Karpas-422 (cell line): ENCODE results near the gene ARID1B. TPM values are rescaled to one million over a fixed set of nuclear protein-coding genes. Genes with fewer than 3 reads are reported as not detected.

Experiments used
- DNase-seq: peaks from one replicate; pipeline ENCODE4 v3.0.0-alpha.2; 2015
- H2AFZ ChIP-seq: fragments of 200-600 bp; sonication (generic); 2 replicates; pipeline ENCODE4 v1.6.1; 2014; ENCODE audit warnings: antibody characterized with exemption, low read length, mixed read lengths
- H3K27ac ChIP-seq: fragments of 200-600 bp; sonication (generic); 2 replicates; pipeline ENCODE4 v1.5.1; 2014; ENCODE audit warnings: mild to moderate bottlenecking, low read length, moderate library complexity
- H3K27me3 ChIP-seq: fragments of 200-600 bp; sonication (generic); 2 replicates; pipeline ENCODE4 v1.6.1; 2014; ENCODE audit warnings: low read length, mixed read lengths
- H3K36me3 ChIP-seq: fragments of 200-600 bp; sonication (generic); 2 replicates; pipeline ENCODE4 v1.6.1; 2014; ENCODE audit warnings: low read length, mixed read lengths; ENCODE audit not compliant: insufficient read depth
- H3K4me1 ChIP-seq: fragments of 200-600 bp; sonication (generic); 2 replicates; pipeline ENCODE4 v1.6.1; 2014; ENCODE audit warnings: mild to moderate bottlenecking, low read length, mixed read lengths
- H3K4me2 ChIP-seq: fragments of 200-600 bp; sonication (generic); 2 replicates; pipeline ENCODE4 v1.6.1; 2014; ENCODE audit warnings: low read length, low read depth, mild to moderate bottlenecking; ENCODE audit not compliant: poor library complexity, severe bottlenecking
- H3K4me3 ChIP-seq: fragments of 200-600 bp; sonication (generic); 2 replicates; pipeline ENCODE4 v1.5.1; 2014; ENCODE audit warnings: mild to moderate bottlenecking, antibody characterized with exemption, low read length, mixed read lengths
- H3K79me2 ChIP-seq: fragments of 200-600 bp; sonication (generic); 2 replicates; pipeline ENCODE4 v1.6.1; 2014; ENCODE audit warnings: mild to moderate bottlenecking, low read length, mixed read lengths
- H3K9ac ChIP-seq: fragments of 200-600 bp; sonication (generic); 2 replicates; pipeline ENCODE4 v1.6.0; 2014; ENCODE audit warnings: low read length
- H3K9me2 ChIP-seq: fragments of 200-600 bp; sonication (generic), shearing (Covaris generic); replicated peaks from 2 replicates; pipeline ENCODE4 v1.6.0; 2014; ENCODE audit warnings: mild to moderate bottlenecking, low read length, moderate library complexity; ENCODE audit not compliant: insufficient read depth
- H3K9me3 ChIP-seq: fragments of 300-700, 200-600 bp; sonication (generic); 2 replicates; pipeline ENCODE4 v1.6.1; 2014; ENCODE audit warnings: low read length, mixed read lengths
- H4K20me1 ChIP-seq: fragments of 200-600 bp; sonication (generic); 2 replicates; pipeline ENCODE4 v1.6.1; 2014; ENCODE audit warnings: mild to moderate bottlenecking, antibody characterized with exemption, low read length, low read depth; ENCODE audit not compliant: insufficient read depth
- total RNA-seq: library from RNA; depleted of rRNA; stranded (reverse); fragments of >200 nt; shearing (Covaris generic); gene quantifications from 2 replicates; pipeline ENCODE4 v1.2.3, GENCODE V29; 2014; ENCODE audit warnings: low replicate concordance

The ARID1B gene
- total RNA-seq, 1 experiment from 2014 or later, result 174 TPM

DNA sequence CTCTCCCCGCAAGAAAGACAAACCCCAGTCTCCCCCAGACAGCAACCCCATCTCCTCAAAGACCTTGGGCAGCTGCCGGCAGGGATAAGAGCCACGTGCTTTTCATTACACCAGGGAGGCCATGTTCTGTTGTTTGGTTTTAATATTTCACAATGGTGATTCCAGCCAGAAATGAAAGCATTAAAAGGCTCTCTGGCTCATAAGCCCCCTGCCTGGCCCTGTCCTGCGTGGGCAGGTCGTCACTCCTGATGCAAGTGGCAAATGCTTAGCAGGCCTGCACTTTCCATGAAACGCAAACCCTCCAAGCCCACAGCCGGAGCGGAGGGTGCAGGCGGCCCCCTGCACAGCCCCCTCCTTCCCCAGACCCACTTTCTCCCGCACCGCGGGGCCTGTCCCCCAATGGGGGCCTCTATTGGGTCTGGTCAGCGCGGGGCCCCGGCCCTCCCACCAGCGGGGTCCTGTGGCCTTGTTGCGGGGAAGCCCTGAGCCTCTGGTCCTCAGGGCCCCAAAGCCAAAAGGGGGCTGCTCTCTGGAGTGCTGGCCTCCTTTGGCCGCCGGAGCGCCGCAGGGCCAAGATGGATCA lies 469.0 kb downstream of the ARID1B start:
- no peak for DNase-seq
- Histone ChIP-seq H3K79me2 (no peaks in the 10 kb centered on the region), H2AFZ (no peak overlapping the region), H3K4me3 (no peak overlapping the region), H3K4me1 (peaks cover 21% of the 10 kb centered on the region), H3K9ac (no peak overlapping the region), H3K9me3 (peaks cover 9% of the 10 kb centered on the region; the same call in 1 of the 2 replicates), H4K20me1 (no peaks in the 10 kb centered on the region), H3K4me2 (no peak overlapping the region), H3K36me3 (peaks cover 21% of the 10 kb centered on the region), H3K27ac (no peak overlapping the region), H3K27me3 (no peaks in the 10 kb centered on the region), H3K9me2 (no peaks in the 10 kb centered on the region)

DNA sequence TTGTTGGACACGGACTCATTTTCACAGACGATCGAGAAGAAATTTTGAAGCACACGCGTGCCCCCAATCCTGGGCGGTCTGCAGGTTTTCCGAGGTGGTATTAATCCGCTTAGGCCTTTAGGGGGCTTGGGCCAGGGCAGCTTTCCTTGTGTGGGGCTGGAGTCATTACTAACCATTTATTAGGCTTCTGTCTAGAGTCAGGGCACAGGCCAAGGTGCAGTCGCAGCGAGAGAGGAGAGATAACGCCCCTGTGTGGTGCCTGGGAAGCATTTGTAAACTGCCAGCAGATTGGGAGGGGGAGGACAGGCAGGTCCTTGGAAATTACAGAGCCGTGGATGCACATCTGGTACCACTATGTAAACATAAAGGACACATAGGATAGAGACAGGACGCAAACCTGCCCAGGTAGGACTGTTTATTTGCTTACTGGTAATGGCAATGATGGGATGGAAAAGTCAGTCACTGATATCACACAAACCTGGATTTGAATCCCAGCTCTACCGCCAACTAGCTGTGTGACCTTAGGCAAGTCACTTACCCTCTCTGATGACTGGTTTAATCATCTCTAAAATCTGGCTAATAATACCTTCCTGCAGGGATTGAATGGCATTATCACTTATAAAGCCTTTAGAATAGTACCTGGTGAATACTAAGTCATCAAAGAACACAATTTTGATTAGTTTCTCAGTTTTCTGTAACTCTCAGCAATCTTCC lies 469.8 kb downstream of the ARID1B start:
- Histone ChIP-seq H4K20me1 (no peaks in the 10 kb centered on the region), H3K4me3 (no peak overlapping the region), H3K27me3 (no peaks in the 10 kb centered on the region)

DNA sequence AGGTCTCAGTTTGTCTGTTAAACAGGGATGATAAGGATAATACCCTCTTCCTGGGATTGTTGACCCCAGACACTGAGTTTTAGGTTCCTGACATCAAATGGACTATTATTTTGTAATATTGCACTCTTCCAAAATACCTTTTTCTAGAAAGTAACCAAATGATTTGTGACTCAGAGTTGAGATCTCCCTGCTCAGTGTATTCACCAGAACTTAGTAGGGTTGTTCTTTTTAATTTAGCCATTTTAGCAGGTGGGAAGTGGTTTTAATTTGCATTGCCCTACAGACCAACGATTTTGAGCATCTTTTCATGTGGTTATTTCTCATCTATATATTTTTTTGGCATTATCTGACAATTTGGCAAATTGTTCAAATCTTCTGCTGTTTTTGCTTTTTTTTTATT lies 471.1 kb downstream of the ARID1B start:
- H3K79me2 ChIP-seq, result no peaks in the 10 kb centered on the region
- H3K9me2 ChIP-seq, result no peaks in the 10 kb centered on the region
- H3K4me2 ChIP-seq, result no peak overlapping the region
- no peak overlapping the region for H3K27ac ChIP-seq
- H3K36me3 ChIP-seq, result peaks cover 17% of the 10 kb centered on the region
- H4K20me1 ChIP-seq, result no peaks in the 10 kb centered on the region
- no peak overlapping the region for H2AFZ ChIP-seq
- H3K4me3 ChIP-seq, result no peak overlapping the region
- no peak overlapping the region for H3K9ac ChIP-seq
- no peak for DNase-seq
- no peaks in the 10 kb centered on the region for H3K27me3 ChIP-seq
- H3K4me1 ChIP-seq, result peaks cover 26% of the 10 kb centered on the region
- peaks cover 9% of the 10 kb centered on the region; the same call in 1 of the 2 replicates for H3K9me3 ChIP-seq

More for the DNA sequence above, 469.8 kb downstream of the ARID1B start:
- H3K9ac ChIP-seq, result no peak overlapping the region
- H3K4me1 ChIP-seq, result peaks cover 26% of the 10 kb centered on the region
- peaks cover 9% of the 10 kb centered on the region; the same call in 1 of the 2 replicates for H3K9me3 ChIP-seq
- no peaks in the 10 kb centered on the region for H3K9me2 ChIP-seq
- H3K4me2 ChIP-seq, result no peak overlapping the region
- peaks cover 21% of the 10 kb centered on the region for H3K36me3 ChIP-seq
- DNase-seq, result no peak
- no peak overlapping the region for H2AFZ ChIP-seq
- no peaks in the 10 kb centered on the region for H3K79me2 ChIP-seq
- no peak overlapping the region for H3K27ac ChIP-seq

DNA sequence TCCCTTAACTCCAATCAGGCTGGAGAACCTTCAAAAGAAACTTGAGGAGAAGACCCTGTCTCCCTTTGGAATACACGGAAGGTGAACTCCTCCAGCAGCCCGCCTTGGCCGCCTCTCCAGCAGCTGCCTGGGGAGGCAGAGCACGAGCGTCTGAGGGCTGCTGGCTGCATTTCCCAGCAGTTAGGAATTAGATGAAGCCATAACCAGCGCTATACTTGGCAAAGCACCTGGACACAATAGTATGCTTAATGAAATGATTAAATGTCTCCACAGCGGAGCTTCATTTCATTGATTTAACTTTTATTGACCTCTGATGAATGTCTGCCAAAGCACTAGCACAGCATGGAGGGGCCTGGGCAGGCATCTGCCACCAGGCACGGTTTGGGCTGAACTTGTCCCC lies 472.6 kb downstream of the ARID1B start:
- H3K9me3 ChIP-seq, result peaks cover 9% of the 10 kb centered on the region; the same call in 1 of the 2 replicates
- peaks cover 12% of the 10 kb centered on the region for H3K36me3 ChIP-seq
- H3K9ac ChIP-seq, result no peak overlapping the region
- no peak overlapping the region for H3K4me3 ChIP-seq
- H3K79me2 ChIP-seq, result no peaks in the 10 kb centered on the region
- no peak overlapping the region for H3K4me2 ChIP-seq
- DNase-seq, result no peak
- peaks cover 12% of the 10 kb centered on the region for H3K4me1 ChIP-seq
- no peaks in the 10 kb centered on the region for H3K27me3 ChIP-seq
- no peaks in the 10 kb centered on the region for H4K20me1 ChIP-seq
- no peak overlapping the region for H3K27ac ChIP-seq
- no peaks in the 10 kb centered on the region for H3K9me2 ChIP-seq
- no peak overlapping the region for H2AFZ ChIP-seq

DNA sequence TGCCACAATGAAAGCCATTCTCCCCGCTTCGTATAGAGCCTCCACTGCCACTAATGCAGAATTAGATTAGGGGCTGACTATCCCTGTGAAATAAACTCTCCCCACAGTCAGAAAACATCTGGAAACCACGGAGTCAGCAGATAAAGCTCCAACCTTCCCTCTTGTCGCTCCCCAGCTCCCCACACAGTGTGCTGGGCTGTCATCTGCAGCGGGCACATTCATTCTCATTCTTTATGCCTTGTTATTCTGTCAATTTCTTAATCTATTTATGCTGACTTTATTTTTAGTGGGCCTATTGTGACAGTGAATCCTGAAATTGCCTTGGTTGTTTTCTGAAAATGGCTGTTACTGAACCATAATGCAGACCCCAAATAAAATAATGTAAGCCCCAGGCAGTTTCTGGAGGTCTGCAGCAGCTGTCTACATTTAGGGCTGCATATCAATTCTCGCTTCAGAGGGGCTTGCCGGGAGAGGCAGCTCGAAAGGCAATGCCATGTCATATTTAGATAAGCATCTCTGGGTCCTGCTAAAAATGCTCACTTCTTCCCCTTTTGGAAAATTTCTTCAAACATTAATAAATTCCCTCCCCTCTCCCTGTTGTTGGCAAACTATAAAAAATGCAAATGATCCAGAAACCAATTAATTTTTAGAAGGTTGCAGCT lies 474.5 kb downstream of the ARID1B start:
- H2AFZ ChIP-seq, result no peak overlapping the region
- no peak for DNase-seq
- no peaks in the 10 kb centered on the region for H3K9me2 ChIP-seq
- no peak overlapping the region for H3K4me3 ChIP-seq
- H3K9me3 ChIP-seq, result peaks cover 9% of the 10 kb centered on the region; the same call in 1 of the 2 replicates
- H3K36me3 ChIP-seq, result peaks cover 12% of the 10 kb centered on the region
- H4K20me1 ChIP-seq, result no peaks in the 10 kb centered on the region
- peaks cover 5% of the 10 kb centered on the region; the same call in 1 of the 2 replicates for H3K4me1 ChIP-seq
- H3K4me2 ChIP-seq, result no peak overlapping the region
- no peaks in the 10 kb centered on the region for H3K79me2 ChIP-seq
- no peak overlapping the region for H3K27ac ChIP-seq
- H3K9ac ChIP-seq, result no peak overlapping the region
- H3K27me3 ChIP-seq, result no peaks in the 10 kb centered on the region

- Histone ChIP-seq H2AFZ (no peak overlapping the region), H3K4me1 (peaks cover 5% of the 10 kb centered on the region; the same call in 1 of the 2 replicates), H3K27me3 (no peaks in the 10 kb centered on the region), H3K4me3 (no peak overlapping the region), H3K36me3 (peaks cover 8% of the 10 kb centered on the region), H3K9ac (no peak overlapping the region), H3K79me2 (no peaks in the 10 kb centered on the region), H4K20me1 (no peaks in the 10 kb centered on the region), H3K9me2 (no peaks in the 10 kb centered on the region), H3K27ac (no peak overlapping the region), H3K9me3 (peaks cover 4% of the 10 kb centered on the region; the same call in 1 of the 2 replicates), H3K4me2 (no peak overlapping the region)
- no peak for DNase-seq
Measured at GRCh38 chr6:157253017-157253416, 475.8 kb downstream of the ARID1B start.

- Histone ChIP-seq H3K9me2 (no peaks in the 10 kb centered on the region), H4K20me1 (no peaks in the 10 kb centered on the region), H3K36me3 (peaks cover 1% of the 10 kb centered on the region; the same call in 1 of the 2 replicates), H3K79me2 (no peaks in the 10 kb centered on the region), H3K4me1 (peaks cover 5% of the 10 kb centered on the region; the same call in 1 of the 2 replicates), H2AFZ (no peak overlapping the region), H3K27ac (no peak overlapping the region), H3K9ac (no peak overlapping the region), H3K4me3 (no peak overlapping the region), H3K9me3 (no peaks in the 10 kb centered on the region), H3K4me2 (no peak overlapping the region), H3K27me3 (no peaks in the 10 kb centered on the region)
- DNase-seq, result no peak
Measured at GRCh38 chr6:157253699-157254098, 476.5 kb downstream of the ARID1B start.

DNA sequence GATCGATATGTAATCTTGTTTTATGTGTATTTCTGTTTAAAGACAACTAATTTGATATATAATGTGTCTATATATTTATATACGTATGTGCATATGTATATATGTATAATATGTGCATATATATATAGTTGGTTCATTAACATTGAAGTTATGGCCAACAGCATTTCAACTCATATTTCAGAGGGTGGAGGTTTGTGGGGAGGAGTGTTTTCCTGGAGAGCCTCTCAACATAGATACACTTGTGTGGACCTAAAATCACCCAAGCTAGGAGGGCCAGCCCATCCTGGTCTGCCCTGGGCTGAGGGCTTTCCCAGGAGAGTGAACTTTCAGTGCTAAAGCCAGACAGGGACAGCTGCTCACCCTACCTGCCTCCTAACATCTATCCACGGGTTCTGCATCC lies 477.4 kb downstream of the ARID1B start:
- H3K36me3 ChIP-seq, result no peaks in the 10 kb centered on the region
- H3K27me3 ChIP-seq, result no peaks in the 10 kb centered on the region
- H3K9me3 ChIP-seq, result no peaks in the 10 kb centered on the region
- no peak overlapping the region for H3K27ac ChIP-seq
- no peak overlapping the region for H3K9ac ChIP-seq
- H3K4me1 ChIP-seq, result peaks cover 5% of the 10 kb centered on the region; the same call in 1 of the 2 replicates
- no peak overlapping the region for H3K4me3 ChIP-seq
- H3K79me2 ChIP-seq, result no peaks in the 10 kb centered on the region
- DNase-seq, result no peak
- no peak overlapping the region for H2AFZ ChIP-seq
- H3K9me2 ChIP-seq, result no peaks in the 10 kb centered on the region
- no peaks in the 10 kb centered on the region for H4K20me1 ChIP-seq
- no peak overlapping the region for H3K4me2 ChIP-seq
